ENCODE results near the gene PLD6.

Gene PLD6

GRCh38 chr17:17236295-17237025 is 30.3 kb upstream of the PLD6 start:
- Histone ChIP-seq H3K36me3 (ENCODE audit: low read length) (no peaks in the 10 kb centered on the region), H2AFZ (ENCODE audit: low read depth, low read length, severe bottlenecking) (peak overlapping the region; percentile 97), H3K27ac (ENCODE audit: low read depth, low read length) (peak overlapping the region; percentile 82; the same call in 1 of the 2 replicates), H3K4me2 (ENCODE audit: low read depth, low read length, poor library complexity, severe bottlenecking) (peak overlapping the region; percentile 86), H3K79me2 (ENCODE audit: insufficient read depth, low read length) (peaks cover 18% of the 10 kb centered on the region), H3K9ac (ENCODE audit: low read length) (peak overlapping the region; percentile 92), H3K9me3 (ENCODE audit: insufficient read depth, low read length) (no peaks in the 10 kb centered on the region), H3K9me2 (replicated peaks; ENCODE audit: insufficient read depth, low read length) (no peaks in the 10 kb centered on the region), H4K20me1 (ENCODE audit: low read depth, low read length) (no peaks in the 10 kb centered on the region), H3F3A (ENCODE audit: insufficient read depth) (peaks cover 19% of the 10 kb centered on the region), H3K4me3 (ENCODE audit: insufficient read depth, low read length, poor library complexity, severe bottlenecking) (peak overlapping the region; percentile 96), H3K27me3 (ENCODE audit: low read length) (no peaks in the 10 kb centered on the region)
- no peak for TF ChIP-seq CTCF (IDR thresholded peaks at IDR 0.05; ENCODE audit: insufficient read depth, low read length, poor library complexity, severe bottlenecking)
- no peak for TF ChIP-seq EZH2phosphoT487 (conservative IDR thresholded peaks at IDR 0.05; ENCODE audit: low read length)

- Histone ChIP-seq H3K9me2 (replicated peaks; ENCODE audit: insufficient read depth, low read length) (no peaks in the 10 kb centered on the region), H4K20me1 (ENCODE audit: low read depth, low read length) (no peaks in the 10 kb centered on the region), H3K27ac (ENCODE audit: low read depth, low read length) (no peak overlapping the region), H3F3A (ENCODE audit: insufficient read depth) (peaks cover 19% of the 10 kb centered on the region), H3K4me3 (ENCODE audit: insufficient read depth, low read length, poor library complexity, severe bottlenecking) (peak overlapping the region; percentile 96), H3K27me3 (ENCODE audit: low read length) (no peaks in the 10 kb centered on the region), H3K4me2 (ENCODE audit: low read depth, low read length, poor library complexity, severe bottlenecking) (peak overlapping the region; percentile 86), H3K79me2 (ENCODE audit: insufficient read depth, low read length) (peaks cover 18% of the 10 kb centered on the region), H3K9me3 (ENCODE audit: insufficient read depth, low read length) (no peaks in the 10 kb centered on the region), H2AFZ (ENCODE audit: low read depth, low read length, severe bottlenecking) (no peak overlapping the region), H3K9ac (ENCODE audit: low read length) (peak overlapping the region; percentile 92), H3K36me3 (ENCODE audit: low read length) (no peaks in the 10 kb centered on the region)
- TF ChIP-seq EZH2phosphoT487 (conservative IDR thresholded peaks at IDR 0.05; ENCODE audit: low read length) (no peak), CTCF (IDR thresholded peaks at IDR 0.05; ENCODE audit: insufficient read depth, low read length, poor library complexity, severe bottlenecking) (no peak)
Measured at GRCh38 chr17:17235212-17236174, 29.4 kb upstream of the PLD6 start.

GRCh38 chr17:17232303-17232621 is 26.1 kb upstream of the PLD6 start:
- H2AFZ ChIP-seq (ENCODE audit: low read depth, low read length, severe bottlenecking): no peak overlapping the region
- TF ChIP-seq CTCF (IDR thresholded peaks at IDR 0.05; ENCODE audit: insufficient read depth, low read length, poor library complexity, severe bottlenecking): no peak
- TF ChIP-seq EZH2phosphoT487 (conservative IDR thresholded peaks at IDR 0.05; ENCODE audit: low read length): no peak

More at GRCh38 chr17:17232303-17232621, 26.1 kb upstream of the PLD6 start:
- Histone ChIP-seq H3K36me3 (ENCODE audit: low read length) (no peaks in the 10 kb centered on the region), H3K4me3 (ENCODE audit: insufficient read depth, low read length, poor library complexity, severe bottlenecking) (no peak overlapping the region), H3K4me2 (ENCODE audit: low read depth, low read length, poor library complexity, severe bottlenecking) (no peak overlapping the region), H3K9me2 (replicated peaks; ENCODE audit: insufficient read depth, low read length) (no peaks in the 10 kb centered on the region), H4K20me1 (ENCODE audit: low read depth, low read length) (no peaks in the 10 kb centered on the region), H3K27me3 (ENCODE audit: low read length) (no peaks in the 10 kb centered on the region), H3F3A (ENCODE audit: insufficient read depth) (no peaks in the 10 kb centered on the region), H3K27ac (ENCODE audit: low read depth, low read length) (no peak overlapping the region), H3K9ac (ENCODE audit: low read length) (no peak overlapping the region), H3K79me2 (ENCODE audit: insufficient read depth, low read length) (peaks cover 18% of the 10 kb centered on the region), H3K9me3 (ENCODE audit: insufficient read depth, low read length) (no peaks in the 10 kb centered on the region)
